Choroid plexus epithelial cell (primary cell): Measurements from ENCODE around the gene SEL1L.

Experiments used
- DNase-seq: peaks from one replicate; pipeline ENCODE4 v3.0.0-alpha.2; 2010; ENCODE audit warnings: low read depth
- H3K4me3 ChIP-seq: 2 replicates; pipeline ENCODE4 v1.5.1; 2011; ENCODE audit warnings: low read depth, mild to moderate bottlenecking, control low read depth, low read length, moderate library complexity
- CTCF ChIP-seq: conservative IDR thresholded peaks from 2 replicates; pipeline ENCODE4 v1.5.1; 2011; ENCODE audit warnings: low read depth, mild to moderate bottlenecking, control low read depth, inconsistent platforms, low read length, moderate library complexity

The SEL1L gene

DNA sequence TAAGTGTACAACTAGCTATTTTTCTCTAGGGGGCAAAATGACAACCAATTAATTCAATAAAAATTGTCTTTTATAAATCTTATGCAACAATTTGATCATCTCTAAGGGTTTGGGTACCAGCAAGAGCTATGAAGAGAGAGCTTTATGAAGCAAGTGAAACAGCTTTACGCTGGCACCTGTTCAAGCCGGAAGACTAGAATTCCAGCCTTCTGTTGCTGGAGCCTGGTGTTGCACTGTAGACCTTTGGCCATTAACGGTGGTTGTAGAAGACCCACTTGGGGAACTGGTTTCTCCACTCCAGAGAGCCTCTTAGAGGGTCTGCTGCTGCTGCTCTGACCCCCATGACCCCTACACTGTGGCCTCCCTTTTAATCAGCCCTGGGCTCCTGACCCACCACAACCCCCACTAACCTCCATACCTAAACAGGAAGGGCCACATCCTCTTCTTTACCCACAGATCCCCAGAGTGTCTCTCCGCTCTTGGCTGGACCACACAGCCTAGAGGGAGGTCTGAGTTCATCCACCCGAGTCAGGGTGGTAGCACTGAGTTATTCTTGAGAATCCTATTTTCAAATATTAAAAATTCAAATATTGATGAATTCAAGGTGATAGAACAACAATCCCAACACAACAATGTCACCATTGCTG, 79.0 kb downstream of the SEL1L start:
- TF ChIP-seq CTCF: no peak
- DNase-seq: no peak

GRCh38 chr14:81453166-81453766, 80.4 kb downstream of the SEL1L start:
- peak; percentile 91 for TF ChIP-seq CTCF
- DNase-seq: peak; percentile 78
- H3K4me3 ChIP-seq: no peak overlapping the region

More for the DNA sequence above, 79.0 kb downstream of the SEL1L start:
- H3K4me3 ChIP-seq: no peak overlapping the region

- no peak overlapping the region for H3K4me3 ChIP-seq
- TF ChIP-seq CTCF: no peak
- DNase-seq: no peak
Measured at GRCh38 chr14:81452341-81453133, 81.1 kb downstream of the SEL1L start.

DNA sequence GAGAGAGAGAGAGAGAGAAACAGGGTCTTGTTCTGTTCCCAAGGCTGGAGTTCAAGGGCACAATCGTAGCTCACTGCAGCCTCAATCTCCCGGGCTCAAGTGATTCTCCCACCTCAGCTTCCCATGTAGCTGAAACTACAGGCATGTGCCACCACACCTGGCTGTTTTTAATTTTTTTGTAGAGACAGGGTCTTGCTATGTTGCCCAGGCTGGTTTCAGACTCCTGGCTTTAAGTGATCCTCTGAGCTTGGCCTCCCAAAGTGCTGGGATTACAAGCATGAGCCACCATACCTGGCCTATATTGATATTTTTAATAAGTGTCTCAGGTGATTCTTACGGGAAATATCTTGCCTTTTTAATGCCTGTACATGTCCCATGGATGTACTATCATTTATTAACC, 82.7 kb downstream of the SEL1L start:
- DNase-seq: no peak
- TF ChIP-seq CTCF: no peak
- no peak overlapping the region for H3K4me3 ChIP-seq

- no peak for DNase-seq
- no peak for TF ChIP-seq CTCF
- H3K4me3 ChIP-seq: no peak overlapping the region
Measured at GRCh38 chr14:81450100-81450531, 83.5 kb downstream of the SEL1L start.

DNA sequence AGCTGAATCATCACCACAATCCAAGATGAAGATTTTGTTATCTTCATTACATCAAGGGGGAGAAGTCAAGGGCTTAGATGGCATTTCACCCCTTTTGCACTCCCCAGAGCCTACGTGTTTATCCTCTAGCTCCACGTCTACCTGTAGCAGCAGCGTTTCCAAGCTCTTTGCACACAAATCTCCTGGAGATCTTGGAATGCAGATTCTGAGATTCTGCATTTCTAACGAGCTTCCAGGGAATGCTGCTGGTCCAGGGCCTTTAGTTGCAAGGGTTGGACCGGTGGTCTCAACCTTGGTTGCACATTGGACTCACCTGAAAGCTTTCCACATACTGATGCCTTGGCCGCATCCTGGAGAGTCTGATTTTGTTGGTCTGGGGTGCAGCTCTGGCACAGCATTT, 84.1 kb downstream of the SEL1L start:
- no peak for TF ChIP-seq CTCF
- no peak for DNase-seq
- H3K4me3 ChIP-seq: no peak overlapping the region
